ENCODE measurements around the gene DUSP8. TPM values are rescaled to one million over a fixed set of nuclear protein-coding genes. Genes with fewer than 3 reads are reported as not detected.

Gene DUSP8
- total RNA-seq, 1 donor from 2014 or later: 2.2 TPM

DNA sequence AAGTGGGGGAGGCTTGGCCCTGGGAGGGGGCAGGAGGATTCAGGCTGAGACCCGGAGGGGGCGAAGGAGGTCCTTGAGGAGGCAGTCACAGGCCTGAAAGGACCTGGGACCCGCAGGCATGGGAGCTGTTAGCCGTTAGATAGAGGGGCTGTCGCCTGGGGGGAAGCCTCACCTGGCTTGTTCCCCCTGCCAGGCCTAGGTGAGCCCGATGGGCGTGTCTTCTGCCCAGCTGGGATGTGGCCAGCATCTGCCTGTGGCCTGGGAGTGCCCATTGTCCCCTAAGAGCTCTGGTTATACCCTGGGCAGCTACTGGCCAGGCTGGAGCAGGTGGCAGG lies 1.8 kb upstream of the DUSP8 start:
- Mint-ChIP-seq H3K27ac (ENCODE audit: unreplicated experiment) (no peak overlapping the region), H3K27me3 (ENCODE audit: unreplicated experiment) (peaks cover 11% of the 10 kb centered on the region), H3K4me3 (ENCODE audit: unreplicated experiment) (no peak overlapping the region), H3K4me1 (ENCODE audit: unreplicated experiment) (peaks cover 5% of the 10 kb centered on the region), H3K36me3 (ENCODE audit: low read depth, unreplicated experiment) (no peaks in the 10 kb centered on the region), H3K9me3 (ENCODE audit: unreplicated experiment) (peaks cover 4% of the 10 kb centered on the region)
- DNase-seq (ENCODE audit: low spot score): peak; percentile 13
- no peak for TF ChIP-seq CTCF (IDR thresholded peaks at IDR 0.05; ENCODE audit: unreplicated experiment)

DNA sequence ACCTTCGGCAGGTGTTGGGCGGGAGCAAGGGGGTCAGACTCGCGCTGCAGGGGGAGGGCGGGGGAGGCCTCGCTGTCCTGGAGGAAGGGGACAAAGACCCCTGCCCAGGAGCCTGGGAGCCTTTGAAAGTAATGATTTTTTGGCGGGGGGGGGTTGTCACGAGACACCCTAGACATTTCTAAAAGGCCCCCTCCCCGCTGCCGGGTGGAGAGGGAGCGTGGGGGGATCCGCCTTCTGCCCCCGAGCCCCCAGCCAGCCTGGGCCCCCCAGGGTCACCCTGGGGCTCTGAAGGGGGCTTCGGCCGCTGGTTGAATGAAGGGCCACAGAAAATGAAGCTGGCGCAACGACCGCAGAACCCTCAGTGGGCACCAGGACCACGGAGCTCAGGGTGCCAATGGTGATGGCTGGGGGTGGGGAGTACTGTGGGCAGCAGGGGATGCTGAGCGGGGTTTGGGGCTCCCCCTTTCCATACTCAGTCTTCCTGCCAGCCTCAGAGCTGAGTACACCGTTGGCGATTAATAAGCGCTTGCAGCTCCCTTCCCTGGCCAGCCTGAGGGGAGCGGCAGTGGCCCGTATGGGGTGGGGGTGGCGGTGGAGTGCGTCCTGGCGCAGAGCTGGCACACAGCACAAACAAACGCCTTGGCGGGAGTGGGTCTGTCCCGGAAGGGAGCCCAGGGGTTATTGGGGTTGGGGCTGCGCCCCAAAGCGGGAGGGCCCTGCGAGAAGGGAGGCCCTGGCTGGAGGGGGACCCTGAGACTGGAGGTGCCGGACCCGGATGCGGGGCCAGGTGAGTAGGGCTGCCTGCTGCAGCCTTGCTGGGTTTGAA lies 1.2 kb upstream of the DUSP8 start:
- Mint-ChIP-seq H3K4me3 (ENCODE audit: unreplicated experiment) (no peak overlapping the region), H3K4me1 (ENCODE audit: unreplicated experiment) (peaks cover 5% of the 10 kb centered on the region), H3K27me3 (ENCODE audit: unreplicated experiment) (peaks cover 11% of the 10 kb centered on the region), H3K27ac (ENCODE audit: unreplicated experiment) (no peak overlapping the region), H3K36me3 (ENCODE audit: low read depth, unreplicated experiment) (no peaks in the 10 kb centered on the region), H3K9me3 (ENCODE audit: unreplicated experiment) (peaks cover 3% of the 10 kb centered on the region)
- no peak for TF ChIP-seq CTCF (IDR thresholded peaks at IDR 0.05; ENCODE audit: unreplicated experiment)
- DNase-seq (ENCODE audit: low spot score): peak; percentile 16

- H3K27me3 Mint-ChIP-seq (ENCODE audit: unreplicated experiment): peaks cover 15% of the 10 kb centered on the region
- H3K4me3 Mint-ChIP-seq (ENCODE audit: unreplicated experiment): no peak overlapping the region
Observed at GRCh38 chr11:1571760-1572196, 293 bp downstream of the DUSP8 start.

GRCh38 chr11:1570896-1571759 lies 943 bp downstream of the DUSP8 start:
- H3K4me3 Mint-ChIP-seq (ENCODE audit: unreplicated experiment): peak overlapping the region; percentile 42
- TF ChIP-seq CTCF (IDR thresholded peaks at IDR 0.05; ENCODE audit: unreplicated experiment): no peak
- H3K27ac Mint-ChIP-seq (ENCODE audit: unreplicated experiment): no peak overlapping the region
- H3K4me1 Mint-ChIP-seq (ENCODE audit: unreplicated experiment): peaks cover 3% of the 10 kb centered on the region
- H3K27me3 Mint-ChIP-seq (ENCODE audit: unreplicated experiment): peaks cover 16% of the 10 kb centered on the region
- H3K9me3 Mint-ChIP-seq (ENCODE audit: unreplicated experiment): no peaks in the 10 kb centered on the region
- no peaks in the 10 kb centered on the region for H3K36me3 Mint-ChIP-seq (ENCODE audit: low read depth, unreplicated experiment)
- DNase-seq (ENCODE audit: low spot score): peak; percentile 13

More at GRCh38 chr11:1571760-1572196, 293 bp downstream of the DUSP8 start:
- Mint-ChIP-seq H3K36me3 (ENCODE audit: low read depth, unreplicated experiment) (no peaks in the 10 kb centered on the region), H3K4me1 (ENCODE audit: unreplicated experiment) (peaks cover 4% of the 10 kb centered on the region), H3K27ac (ENCODE audit: unreplicated experiment) (no peak overlapping the region), H3K9me3 (ENCODE audit: unreplicated experiment) (no peaks in the 10 kb centered on the region)
- no peak for TF ChIP-seq CTCF (IDR thresholded peaks at IDR 0.05; ENCODE audit: unreplicated experiment)
- no peak for DNase-seq (ENCODE audit: low spot score)
